ENCODE data around the gene AMHR2. TPM values are rescaled to one million over a fixed set of nuclear protein-coding genes. Genes with fewer than 3 reads are reported as not detected.

AMHR2 gene
- total RNA-seq, 1 donor from 2014 or later: not detected

- Mint-ChIP-seq H3K9me3 (ENCODE audit: unreplicated experiment) (no peaks in the 10 kb centered on the region), H3K27me3 (ENCODE audit: low read depth, unreplicated experiment) (no peaks in the 10 kb centered on the region), H3K4me1 (ENCODE audit: low read depth, unreplicated experiment) (peaks cover 10% of the 10 kb centered on the region), H3K36me3 (ENCODE audit: low read depth, unreplicated experiment) (peaks cover 19% of the 10 kb centered on the region), H3K4me3 (ENCODE audit: unreplicated experiment) (no peak overlapping the region), H3K27ac (ENCODE audit: unreplicated experiment) (no peak overlapping the region)
- Histone ChIP-seq H3K4me3 (ENCODE audit: insufficient read depth, low read depth, low read length) (no peak overlapping the region), H3K9me3 (ENCODE audit: insufficient read depth, low read depth, low read length) (no peaks in the 10 kb centered on the region), H3K4me1 (ENCODE audit: insufficient read depth, low read length) (peaks cover 10% of the 10 kb centered on the region), H3K79me2 (ENCODE audit: insufficient read depth, low read length) (peaks cover 38% of the 10 kb centered on the region), H3K4me2 (ENCODE audit: low read length) (no peak overlapping the region), H3K27ac (ENCODE audit: low read depth, low read length) (no peak overlapping the region), H3K9ac (ENCODE audit: low read length) (no peak overlapping the region), H2AFZ (ENCODE audit: low read depth, low read length) (no peak overlapping the region), H3K27me3 (ENCODE audit: insufficient read depth, low read length) (no peaks in the 10 kb centered on the region), H4K20me1 (ENCODE audit: insufficient read depth, low read length) (peaks cover 35% of the 10 kb centered on the region), H3K36me3 (ENCODE audit: insufficient read depth, low read length) (peaks cover 30% of the 10 kb centered on the region)
- no peak for TF ChIP-seq EZH2 (IDR thresholded peaks at IDR 0.05; ENCODE audit: insufficient read depth, low read length)
- TF ChIP-seq CTCF (IDR thresholded peaks at IDR 0.05; ENCODE audit: insufficient read depth, low read depth, low read length): no peak
- no peak for DNase-seq (ENCODE audit: low read depth)
- no peak for FAIRE-seq
Observed at GRCh38 chr12:53450936-53451335, 27.3 kb downstream of the AMHR2 start.

GRCh38 chr12:53451661-53452158 is 28.1 kb downstream of the AMHR2 start, which contains the start of gene PCBP2:
Gene PCBP2 (plus strand): TSS chr12:53452102. CDS start chr12:53454801, 2,699 bp downstream.
- DNase-seq (ENCODE audit: low read depth): peak; percentile 99
- Histone ChIP-seq H3K9ac (ENCODE audit: low read length) (peak within 1 kb of the TSS; percentile 99), H3K27ac (ENCODE audit: low read depth, low read length) (peak within 1 kb of the TSS; percentile 94), H3K9me3 (ENCODE audit: insufficient read depth, low read depth, low read length) (no peaks in the 10 kb centered on the region), H3K27me3 (ENCODE audit: insufficient read depth, low read length) (no peaks in the 10 kb centered on the region), H4K20me1 (ENCODE audit: insufficient read depth, low read length) (peaks cover 41% of the 10 kb centered on the region), H2AFZ (ENCODE audit: low read depth, low read length) (no peak within 1 kb of the TSS), H3K79me2 (ENCODE audit: insufficient read depth, low read length) (peaks cover 46% of the 10 kb centered on the region), H3K36me3 (ENCODE audit: insufficient read depth, low read length) (peaks cover 35% of the 10 kb centered on the region), H3K4me2 (ENCODE audit: low read length) (peak within 1 kb of the TSS; percentile 96), H3K4me3 (ENCODE audit: insufficient read depth, low read depth, low read length) (peak within 1 kb of the TSS; percentile 100), H3K4me1 (ENCODE audit: insufficient read depth, low read length) (peaks cover 10% of the 10 kb centered on the region)
- peaks cover 8% of the 10 kb centered on the region for H3K4me1 Mint-ChIP-seq (ENCODE audit: low read depth, unreplicated experiment)
- peak within 1 kb of the TSS; percentile 98 for H3K4me3 Mint-ChIP-seq (ENCODE audit: unreplicated experiment)
- peaks cover 18% of the 10 kb centered on the region for H3K36me3 Mint-ChIP-seq (ENCODE audit: low read depth, unreplicated experiment)
- H3K27ac Mint-ChIP-seq (ENCODE audit: unreplicated experiment): peak within 1 kb of the TSS; percentile 95
- FAIRE-seq: no peak
- no peak for TF ChIP-seq EZH2 (IDR thresholded peaks at IDR 0.05; ENCODE audit: insufficient read depth, low read length)
- peak; percentile 81 for TF ChIP-seq CTCF (IDR thresholded peaks at IDR 0.05; ENCODE audit: insufficient read depth, low read depth, low read length)
- H3K9me3 Mint-ChIP-seq (ENCODE audit: unreplicated experiment): no peaks in the 10 kb centered on the region
- no peaks in the 10 kb centered on the region for H3K27me3 Mint-ChIP-seq (ENCODE audit: low read depth, unreplicated experiment)
